H1 (cell line): ENCODE results near the gene ZNF609. TPM values are rescaled to one million over a fixed set of nuclear protein-coding genes. Genes with fewer than 3 reads are reported as not detected.

Experiments
- BACH1 ChIP-seq: IDR thresholded peaks from 2 replicates; pipeline ENCODE4 v1.6.1; 2012; ENCODE audit warnings: low read length, improper control_type of control experiment
- BRCA1 ChIP-seq: IDR thresholded peaks from 2 replicates; pipeline ENCODE4 v1.6.1; 2012; ENCODE audit warnings: low read depth, low read length, improper control_type of control experiment
- CBX5 ChIP-seq: fragments of 300-800, 300-1000 bp; sonication (generic); IDR thresholded peaks from 2 replicates; pipeline ENCODE4 v1.7.1; 2016; ENCODE audit warnings: antibody characterized with exemption, low read length, low read depth
- CTBP2 ChIP-seq: IDR thresholded peaks from 2 replicates; pipeline ENCODE4 v1.7.0; 2011; ENCODE audit warnings: borderline replicate concordance, mild to moderate bottlenecking, moderate library complexity, mixed read lengths, low read length; ENCODE audit not compliant: insufficient read depth, insufficient read length
- EGR1 ChIP-seq: IDR thresholded peaks from 2 replicates; pipeline ENCODE4 v1.6.1; 2011; ENCODE audit warnings: low read depth, low read length, borderline replicate concordance
- EP300 ChIP-seq, 2 experiments: IDR thresholded peaks; 1 replicate in 1 of 2; 2 replicates in 1 of 2; pipeline ENCODE4 v1.6.1; 2011 to 2012; ENCODE audit warnings: low read depth in 2 of 2, low read length in 2 of 2, mild to moderate bottlenecking in 2 of 2, borderline replicate concordance in 1 of 2, inconsistent platforms in 1 of 2, moderate library complexity in 1 of 2
- FOSL1 ChIP-seq: IDR thresholded peaks from 2 replicates; pipeline ENCODE4 v1.6.1; 2011; ENCODE audit warnings: mild to moderate bottlenecking, low read depth, low read length, moderate library complexity; ENCODE audit not compliant: insufficient read depth
- GABPA ChIP-seq: IDR thresholded peaks from 2 replicates; pipeline ENCODE4 v1.6.1; 2011; ENCODE audit warnings: mild to moderate bottlenecking, low read length, moderate library complexity, borderline replicate concordance; ENCODE audit not compliant: insufficient read depth
- KDM4A ChIP-seq: IDR thresholded peaks from one replicate; pipeline ENCODE4 v1.7.1; 2012; ENCODE audit warnings: low read depth, mild to moderate bottlenecking, moderate library complexity, low read length, inconsistent platforms; ENCODE audit not compliant: severe bottlenecking
- NANOG ChIP-seq: IDR thresholded peaks from 2 replicates; pipeline ENCODE4 v1.6.1; 2011; ENCODE audit warnings: low read length, low read depth, mild to moderate bottlenecking, inconsistent platforms; ENCODE audit not compliant: insufficient read depth, poor library complexity, severe bottlenecking
- NRF1 ChIP-seq: IDR thresholded peaks from 2 replicates; pipeline ENCODE4 v1.6.1; 2011; ENCODE audit warnings: mild to moderate bottlenecking, low read depth, low read length, improper control_type of control experiment
- PHF8 ChIP-seq: fragments of 200-600 bp; sonication (generic); conservative IDR thresholded peaks from 2 replicates; pipeline ENCODE4 v1.7.1; 2012; ENCODE audit warnings: low read depth, mild to moderate bottlenecking, inconsistent platforms, low read length, moderate library complexity
- POLR2AphosphoS5 ChIP-seq: IDR thresholded peaks from 2 replicates; pipeline ENCODE4 v1.6.1; 2011; ENCODE audit warnings: low read depth, low read length
- RBBP5 ChIP-seq: IDR thresholded peaks from 2 replicates; pipeline ENCODE4 v1.7.1; 2012; ENCODE audit warnings: low read depth, mild to moderate bottlenecking, inconsistent platforms, low read length, moderate library complexity, borderline replicate concordance
- RNF2 ChIP-seq: fragments of 200-900, 300-1000 bp; sonication (generic); IDR thresholded peaks from 2 replicates; pipeline ENCODE4 v1.7.1; 2016; ENCODE audit warnings: borderline replicate concordance, low read depth, mild to moderate bottlenecking, antibody characterized with exemption, low read length; ENCODE audit not compliant: poor library complexity, severe bottlenecking; ENCODE audit errors: missing control alignments
- SP1 ChIP-seq: IDR thresholded peaks from 2 replicates; pipeline ENCODE4 v1.6.1; 2011; ENCODE audit warnings: low read depth, low read length
- SP2 ChIP-seq: IDR thresholded peaks from 2 replicates; pipeline ENCODE4 v1.6.1; 2012; ENCODE audit warnings: mild to moderate bottlenecking, low read length, inconsistent platforms
- SRF ChIP-seq: IDR thresholded peaks from 2 replicates; pipeline ENCODE4 v1.6.1; 2011; ENCODE audit warnings: mild to moderate bottlenecking, low read depth, low read length, moderate library complexity
- TAF1 ChIP-seq: IDR thresholded peaks from 2 replicates; pipeline ENCODE4 v1.6.1; 2011; ENCODE audit warnings: mild to moderate bottlenecking, low read depth, low read length
- TAF7 ChIP-seq: optimal IDR thresholded peaks from 2 replicates; pipeline ENCODE3; 2011; ENCODE audit warnings: low read depth, mild to moderate bottlenecking, inconsistent platforms, low read length, moderate library complexity, borderline replicate concordance
- polyA plus RNA-seq, 7 experiments: library from polyadenylated mRNA; depleted of rRNA in 3 of 7; stranded (reverse) in 5 of 7; unstranded in 2 of 7; fragments of >200 nt in 5 of 7; fragments of 200-250 nt in 2 of 7; gene quantifications; 1 replicate in 5 of 7; 2 replicates in 1 of 7; 4 replicates in 1 of 7; pipeline versions ENCODE4 v1.2.1 to v1.2.3, GENCODE V29; 2011 to 2013; ENCODE audit warnings: missing spikeins in 2 of 7, mixed read lengths in 2 of 7
- total RNA-seq: library from RNA; stranded (reverse); fragmentation: NEBNext Ultra II Directional; extraction: Animal tissue kit (Norgen Biotek cat#: 25700); gene quantifications from 2 replicates; pipeline ENCODE4 v1.2.1, GENCODE V29; 2021
- TF ChIP-seq, protein P1 (sequence below), 3 experiments: IDR thresholded peaks; 1 replicate in 2 of 3; 2 replicates in 1 of 3; pipeline versions ENCODE4 v1.5.1 to v1.6.1; 2011; ENCODE audit warnings: low read length in 3 of 3, mild to moderate bottlenecking in 3 of 3, inconsistent platforms in 2 of 3, low read depth in 1 of 3, moderate library complexity in 1 of 3; ENCODE audit not compliant: insufficient read depth in 1 of 3; ENCODE audit errors: control extremely low read depth in 1 of 3

The ZNF609 gene
- total and polyA plus RNA-seq, 2 of the 8 experiments (the other 6 are each of a cell fraction or from before 2014, with no cell fraction given), result 15.5 to 47.8 TPM

DNA sequence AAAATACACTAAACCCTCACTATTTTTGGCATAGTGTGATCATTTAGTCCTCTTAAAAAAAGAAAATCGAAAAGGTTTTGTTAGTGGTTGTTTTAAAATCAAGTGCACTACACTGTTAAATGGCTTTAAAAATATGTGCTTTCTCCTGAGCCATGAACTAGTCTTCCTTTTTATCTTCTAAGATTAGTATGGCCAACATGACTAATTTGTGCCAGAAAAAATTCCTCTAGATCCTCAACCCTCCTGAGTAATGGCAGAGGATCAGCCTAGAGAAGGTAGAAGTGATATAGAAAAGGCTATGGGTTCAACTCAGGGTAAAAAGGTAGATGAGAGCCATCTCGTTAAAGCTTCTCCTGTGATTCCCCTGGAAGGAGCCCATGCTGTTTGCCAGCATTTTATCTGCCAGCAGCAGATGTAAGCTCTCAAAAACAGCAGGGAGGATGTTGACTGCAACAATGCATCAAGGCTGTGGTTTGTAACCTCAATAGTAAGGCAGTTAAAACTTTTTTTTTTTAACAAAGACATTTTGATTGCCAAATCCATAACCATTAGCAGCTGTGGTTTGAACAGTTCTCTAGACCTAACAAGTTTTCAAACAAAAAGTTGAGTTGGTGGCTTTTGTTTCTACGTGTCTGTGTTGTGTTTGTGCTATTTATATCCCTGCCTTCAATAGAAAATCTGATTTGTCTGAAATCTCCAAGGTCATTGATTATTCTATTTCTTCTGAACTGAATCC is 30.2 kb upstream of the ZNF609 start (continued):
- no peak for TF ChIP-seq KDM4A
- TF ChIP-seq NANOG, result peak; percentile 99
- TF ChIP-seq EP300 (IDR thresholded peaks at IDR 0.05; ENCODE audit: borderline replicate concordance in 1 of 2, low read depth in 2 of 2, low read length in 2 of 2), result peak in 1 of 2 experiments; percentile 87; a peak in 1 of 3 replicates
- peak; percentile 53; the same call in 1 of the 2 replicates for TF ChIP-seq POLR2AphosphoS5
- no peak for TF ChIP-seq SRF
- TF ChIP-seq FOSL1, result no peak
- no peak for TF ChIP-seq SP2
- no peak for TF ChIP-seq RBBP5
- no peak for TF ChIP-seq GABPA
- TF ChIP-seq, protein P1, sequence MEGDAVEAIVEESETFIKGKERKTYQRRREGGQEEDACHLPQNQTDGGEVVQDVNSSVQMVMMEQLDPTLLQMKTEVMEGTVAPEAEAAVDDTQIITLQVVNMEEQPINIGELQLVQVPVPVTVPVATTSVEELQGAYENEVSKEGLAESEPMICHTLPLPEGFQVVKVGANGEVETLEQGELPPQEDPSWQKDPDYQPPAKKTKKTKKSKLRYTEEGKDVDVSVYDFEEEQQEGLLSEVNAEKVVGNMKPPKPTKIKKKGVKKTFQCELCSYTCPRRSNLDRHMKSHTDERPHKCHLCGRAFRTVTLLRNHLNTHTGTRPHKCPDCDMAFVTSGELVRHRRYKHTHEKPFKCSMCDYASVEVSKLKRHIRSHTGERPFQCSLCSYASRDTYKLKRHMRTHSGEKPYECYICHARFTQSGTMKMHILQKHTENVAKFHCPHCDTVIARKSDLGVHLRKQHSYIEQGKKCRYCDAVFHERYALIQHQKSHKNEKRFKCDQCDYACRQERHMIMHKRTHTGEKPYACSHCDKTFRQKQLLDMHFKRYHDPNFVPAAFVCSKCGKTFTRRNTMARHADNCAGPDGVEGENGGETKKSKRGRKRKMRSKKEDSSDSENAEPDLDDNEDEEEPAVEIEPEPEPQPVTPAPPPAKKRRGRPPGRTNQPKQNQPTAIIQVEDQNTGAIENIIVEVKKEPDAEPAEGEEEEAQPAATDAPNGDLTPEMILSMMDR (IDR thresholded peaks at IDR 0.05; ENCODE audit: control extremely low read depth in 1 of 3, insufficient read depth in 1 of 3, low read depth in 1 of 3, low read length in 3 of 3), result no peak
- TF ChIP-seq PHF8, result no peak
- no peak for TF ChIP-seq BACH1
- TF ChIP-seq SP1, result 0 out of 2 replicates have a peak, but pooled peaks have one; percentile 71
- TF ChIP-seq CTBP2, result no peak
- no peak for TF ChIP-seq EGR1
- no peak for TF ChIP-seq BRCA1
- TF ChIP-seq TAF7, result no peak
- TF ChIP-seq TAF1, result no peak
- TF ChIP-seq RNF2, result no peak
- TF ChIP-seq CBX5, result no peak
- TF ChIP-seq NRF1, result no peak
